HepG2 (cell line): ENCODE data around the gene RPP25L. TPM values are rescaled to one million over a fixed set of nuclear protein-coding genes. Genes with fewer than 3 reads are reported as not detected.
A peak's percentile ranks its signal among the peaks of the same experiment; 100 is the strongest.

Experiments
- PHF8 ChIP-seq: sonication (generic); formaldehyde crosslinking; IDR thresholded peaks from 2 replicates; pipeline ENCODE4 v1.5.0; 2020; ENCODE audit warnings: missing genetic modification reagents
- ZHX2 ChIP-seq, 2 experiments: sonication (generic) in 1 of 2; formaldehyde crosslinking in 1 of 2; IDR thresholded peaks; 2 replicates each; pipeline versions ENCODE4 v1.6.1 to v1.9.0; 2014 to 2022; ENCODE audit warnings: antibody characterized with exemption in 1 of 2, borderline replicate concordance in 1 of 2, inconsistent platforms in 1 of 2, low read depth in 1 of 2, missing genetic modification reagents in 1 of 2
- ZNF160 ChIP-seq: sonication (generic); formaldehyde crosslinking; IDR thresholded peaks from 2 replicates; pipeline ENCODE4 v1.8.0; 2022; ENCODE audit warnings: mild to moderate bottlenecking, inconsistent platforms, missing genetic modification reagents
- ZNF597 ChIP-seq: sonication (generic); formaldehyde crosslinking; IDR thresholded peaks from 2 replicates; pipeline ENCODE4 v1.5.0; 2020; ENCODE audit warnings: missing genetic modification reagents
- ZXDC ChIP-seq: sonication (generic); formaldehyde crosslinking; IDR thresholded peaks from 2 replicates; pipeline ENCODE4 v1.5.0; 2020; ENCODE audit warnings: mild to moderate bottlenecking, missing genetic modification reagents
- polyA plus RNA-seq, 8 experiments: library from polyadenylated mRNA; depleted of rRNA in 3 of 8; stranded (reverse) in 7 of 8; unstranded in 1 of 8; fragments of >200 nt; fragmentation: Illumina TruSeq in 4 of 8; extraction: Trizol in 4 of 8; gene quantifications; 2 replicates each; pipeline versions ENCODE4 v1.2.1 to v1.2.3, GENCODE V29; 2011 to 2016; ENCODE audit warnings: low read depth in 4 of 8, missing spikeins in 1 of 8, mixed read lengths in 1 of 8; ENCODE audit not compliant: insufficient read depth in 1 of 8
- total RNA-seq, 5 experiments: library from RNA; depleted of rRNA; stranded (reverse); fragments of >200 nt; fragmentation: Illumina TruSeq; extraction: Trizol; gene quantifications; 2 replicates each; pipeline ENCODE4 v1.2.3, GENCODE V29; 2016; ENCODE audit warnings: low read depth in 1 of 5
- TF ChIP-seq, protein P1 (sequence below): sonication (generic); formaldehyde crosslinking; IDR thresholded peaks from 2 replicates; pipeline ENCODE4 v1.8.0; 2022; ENCODE audit warnings: missing genetic modification reagents, mild to moderate bottlenecking, moderate library complexity, borderline replicate concordance

Gene RPP25L
- total and polyA plus RNA-seq, 2 of the 13 experiments (the other 11 are each of a cell fraction or from before 2014, with no cell fraction given): 24.5 to 27.3 TPM

DNA sequence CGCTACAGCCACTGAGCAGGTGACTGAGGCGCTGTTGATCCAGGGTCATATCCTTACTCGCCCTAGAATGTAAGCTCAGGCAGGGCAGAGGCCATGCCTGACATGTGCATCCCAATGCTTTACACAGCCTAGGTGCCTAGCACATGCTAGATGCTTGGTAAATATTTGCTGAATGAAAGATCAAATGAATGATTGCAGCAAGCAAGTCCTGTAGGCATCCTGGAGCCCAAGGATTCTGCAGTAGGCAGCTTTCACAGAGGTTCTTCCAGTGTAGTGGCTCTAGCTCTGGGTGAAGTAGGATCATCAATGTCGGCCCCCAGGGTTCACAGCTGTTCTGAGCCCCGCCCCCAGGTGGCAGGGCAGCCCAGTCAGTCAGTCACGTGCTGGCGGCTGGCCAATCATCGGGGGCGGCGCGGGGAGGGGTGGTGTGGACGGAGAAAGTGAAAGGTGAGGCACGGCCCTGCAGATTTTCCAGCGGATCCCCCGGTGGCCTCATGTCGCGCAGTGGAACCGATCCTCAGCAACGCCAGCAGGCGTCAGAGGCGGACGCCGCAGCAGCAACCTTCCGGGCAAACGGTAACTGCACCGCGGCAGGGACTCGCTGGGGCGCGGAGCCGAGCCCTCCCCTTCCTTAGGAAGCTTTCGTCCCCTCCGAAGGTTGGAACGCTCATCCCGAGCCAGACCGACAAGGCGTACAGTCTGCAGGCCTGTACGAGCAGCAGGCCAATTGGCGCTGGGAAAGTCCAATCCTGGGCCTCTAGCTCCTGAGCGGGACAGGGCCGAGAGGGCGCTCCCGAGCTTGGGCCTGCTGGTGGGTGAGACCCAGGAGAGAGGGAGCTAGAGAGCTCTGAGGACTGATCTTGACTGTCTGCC, 34.5 kb upstream of the RPP25L start, which contains the start of gene GALT (continued):
- TF ChIP-seq ZHX2 (IDR thresholded peaks at IDR 0.05; ENCODE audit: low read depth) (no peak), ZHX2 (CRISPR knock-in tag; IDR thresholded peaks at IDR 0.05; ENCODE audit: borderline replicate concordance) (no peak), ZNF160 (CRISPR knock-in tag) (0 out of 2 replicates have a peak, but pooled peaks have one; percentile 40), PHF8 (CRISPR knock-in tag) (peak; percentile 95), ZNF597 (CRISPR knock-in tag) (no peak), ZXDC (CRISPR knock-in tag) (0 out of 2 replicates have a peak, but pooled peaks have one; percentile 51)
- TF ChIP-seq, protein P1, sequence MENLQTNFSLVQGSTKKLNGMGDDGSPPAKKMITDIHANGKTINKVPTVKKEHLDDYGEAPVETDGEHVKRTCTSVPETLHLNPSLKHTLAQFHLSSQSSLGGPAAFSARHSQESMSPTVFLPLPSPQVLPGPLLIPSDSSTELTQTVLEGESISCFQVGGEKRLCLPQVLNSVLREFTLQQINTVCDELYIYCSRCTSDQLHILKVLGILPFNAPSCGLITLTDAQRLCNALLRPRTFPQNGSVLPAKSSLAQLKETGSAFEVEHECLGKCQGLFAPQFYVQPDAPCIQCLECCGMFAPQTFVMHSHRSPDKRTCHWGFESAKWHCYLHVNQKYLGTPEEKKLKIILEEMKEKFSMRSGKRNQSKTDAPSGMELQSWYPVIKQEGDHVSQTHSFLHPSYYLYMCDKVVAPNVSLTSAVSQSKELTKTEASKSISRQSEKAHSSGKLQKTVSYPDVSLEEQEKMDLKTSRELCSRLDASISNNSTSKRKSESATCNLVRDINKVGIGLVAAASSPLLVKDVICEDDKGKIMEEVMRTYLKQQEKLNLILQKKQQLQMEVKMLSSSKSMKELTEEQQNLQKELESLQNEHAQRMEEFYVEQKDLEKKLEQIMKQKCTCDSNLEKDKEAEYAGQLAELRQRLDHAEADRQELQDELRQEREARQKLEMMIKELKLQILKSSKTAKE (CRISPR knock-in tag): peak; percentile 22; the same call in 1 of the 2 replicates
